ENCODE data around the gene KRTAP10-3. TPM values are rescaled to one million over a fixed set of nuclear protein-coding genes. Genes with fewer than 3 reads are reported as not detected.
"Not testable (repeated sequence)": the region's sequence is repeated elsewhere in the genome, so short reads cannot be mapped to it uniquely, and the experiment has no call there.

Gene KRTAP10-3
- polyA plus RNA-seq, 1 donor (not counting 4 experiments of a cell fraction or from before 2014, with no cell fraction given) = not detected

DNA sequence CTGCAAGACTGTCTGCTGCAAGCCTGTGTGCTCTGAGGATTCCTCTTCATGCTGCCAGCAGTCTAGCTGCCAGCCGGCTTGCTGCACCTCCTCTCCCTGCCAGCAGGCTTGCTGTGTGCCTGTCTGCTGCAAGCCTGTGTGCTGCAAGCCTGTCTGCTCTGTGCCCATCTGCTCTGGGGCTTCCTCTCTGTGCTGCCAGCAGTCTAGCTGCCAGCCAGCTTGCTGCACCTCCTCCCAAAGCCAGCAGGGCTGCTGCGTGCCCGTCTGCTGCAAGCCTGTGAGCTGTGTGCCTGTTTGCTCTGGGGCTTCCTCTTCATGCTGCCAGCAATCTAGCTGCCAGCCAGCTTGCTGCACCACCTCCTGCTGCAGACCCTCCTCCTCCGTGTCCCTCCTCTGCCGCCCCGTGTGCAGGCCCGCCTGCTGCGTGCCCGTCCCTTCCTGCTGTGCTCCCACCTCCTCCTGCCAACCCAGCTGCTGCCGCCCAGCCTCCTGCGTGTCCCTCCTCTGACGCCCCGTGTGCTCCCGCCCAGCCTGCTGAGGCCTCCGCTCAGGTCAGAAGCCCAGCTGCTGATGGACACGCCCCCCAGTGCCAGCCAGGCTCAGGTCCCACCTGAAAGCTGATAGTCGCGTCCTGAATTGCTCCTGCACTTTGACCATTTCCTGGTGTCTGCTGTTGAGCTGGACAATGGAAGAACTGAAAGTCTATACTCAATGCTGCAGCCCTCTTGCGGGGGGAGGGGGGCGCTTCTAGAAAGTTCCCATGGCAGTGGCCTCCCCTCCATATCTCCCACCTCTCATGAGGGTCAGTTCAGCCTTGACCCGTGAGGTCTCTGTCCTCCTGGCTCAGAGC lies 16.1 kb upstream of the KRTAP10-3 start:
- Histone ChIP-seq H3K4me1 (ENCODE audit: control insufficient read depth, extremely low read depth, insufficient read depth, low read length) (no peaks in the 10 kb centered on the region), H3K9ac (ENCODE audit: control insufficient read depth, extremely low read depth, insufficient read depth, low read length) (no peak overlapping the region), H3K79me2 (ENCODE audit: control insufficient read depth, insufficient read depth, low read length) (no peaks in the 10 kb centered on the region), H3K9me3 (ENCODE audit: control insufficient read depth, low read depth, low read length) (no peaks in the 10 kb centered on the region), H3K27me3 (ENCODE audit: control insufficient read depth, extremely low read depth, insufficient read depth, low read length) (no peaks in the 10 kb centered on the region), H3K4me3 (ENCODE audit: control insufficient read depth in 2 of 3, extremely low read depth in 1 of 3, insufficient read depth in 2 of 3, low read depth in 1 of 3, low read length in 3 of 3) (no peak overlapping the region), H3K4me2 (ENCODE audit: control insufficient read depth, extremely low read depth, insufficient read depth, low read depth, low read length) (no peak overlapping the region), H2AFZ (ENCODE audit: control insufficient read depth, low read length) (no peak overlapping the region), H3K9me1 (ENCODE audit: control insufficient read depth, extremely low read depth, insufficient read depth, low read length) (no peaks in the 10 kb centered on the region), H3K27ac (ENCODE audit: control insufficient read depth, insufficient read depth, low read length) (no peak overlapping the region), H3K36me3 (ENCODE audit: control insufficient read depth in 2 of 2, extremely low read depth in 1 of 2, insufficient read depth in 2 of 2, low read length in 2 of 2) (no peaks in the 10 kb centered on the region), H4K20me1 (ENCODE audit: control insufficient read depth, extremely low read depth, insufficient read depth, low read length) (no peaks in the 10 kb centered on the region)
- DNase-seq (ENCODE audit: low read depth, low spot score) (no peak), FAIRE-seq (no peak)
- TF ChIP-seq EZH2 (IDR thresholded peaks at IDR 0.05; ENCODE audit: low read length) = no peak
- TF ChIP-seq, protein P1, sequence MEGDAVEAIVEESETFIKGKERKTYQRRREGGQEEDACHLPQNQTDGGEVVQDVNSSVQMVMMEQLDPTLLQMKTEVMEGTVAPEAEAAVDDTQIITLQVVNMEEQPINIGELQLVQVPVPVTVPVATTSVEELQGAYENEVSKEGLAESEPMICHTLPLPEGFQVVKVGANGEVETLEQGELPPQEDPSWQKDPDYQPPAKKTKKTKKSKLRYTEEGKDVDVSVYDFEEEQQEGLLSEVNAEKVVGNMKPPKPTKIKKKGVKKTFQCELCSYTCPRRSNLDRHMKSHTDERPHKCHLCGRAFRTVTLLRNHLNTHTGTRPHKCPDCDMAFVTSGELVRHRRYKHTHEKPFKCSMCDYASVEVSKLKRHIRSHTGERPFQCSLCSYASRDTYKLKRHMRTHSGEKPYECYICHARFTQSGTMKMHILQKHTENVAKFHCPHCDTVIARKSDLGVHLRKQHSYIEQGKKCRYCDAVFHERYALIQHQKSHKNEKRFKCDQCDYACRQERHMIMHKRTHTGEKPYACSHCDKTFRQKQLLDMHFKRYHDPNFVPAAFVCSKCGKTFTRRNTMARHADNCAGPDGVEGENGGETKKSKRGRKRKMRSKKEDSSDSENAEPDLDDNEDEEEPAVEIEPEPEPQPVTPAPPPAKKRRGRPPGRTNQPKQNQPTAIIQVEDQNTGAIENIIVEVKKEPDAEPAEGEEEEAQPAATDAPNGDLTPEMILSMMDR (optimal IDR thresholded peaks at IDR 0.05 in 1 of 3, IDR thresholded peaks at IDR 0.05 in 1 of 3, conservative IDR thresholded peaks at IDR 0.05 in 1 of 3; ENCODE audit: extremely low read depth in 1 of 3, insufficient read depth in 2 of 3, low read length in 3 of 3) = peak in 2 of 3 experiments; percentile 1 to 54
- dilution Hi-C loops (cut with MboI; ENCODE audit: extremely low pct_ligation_motif_present, low sequenced_read_pairs) = no loop called here

DNA sequence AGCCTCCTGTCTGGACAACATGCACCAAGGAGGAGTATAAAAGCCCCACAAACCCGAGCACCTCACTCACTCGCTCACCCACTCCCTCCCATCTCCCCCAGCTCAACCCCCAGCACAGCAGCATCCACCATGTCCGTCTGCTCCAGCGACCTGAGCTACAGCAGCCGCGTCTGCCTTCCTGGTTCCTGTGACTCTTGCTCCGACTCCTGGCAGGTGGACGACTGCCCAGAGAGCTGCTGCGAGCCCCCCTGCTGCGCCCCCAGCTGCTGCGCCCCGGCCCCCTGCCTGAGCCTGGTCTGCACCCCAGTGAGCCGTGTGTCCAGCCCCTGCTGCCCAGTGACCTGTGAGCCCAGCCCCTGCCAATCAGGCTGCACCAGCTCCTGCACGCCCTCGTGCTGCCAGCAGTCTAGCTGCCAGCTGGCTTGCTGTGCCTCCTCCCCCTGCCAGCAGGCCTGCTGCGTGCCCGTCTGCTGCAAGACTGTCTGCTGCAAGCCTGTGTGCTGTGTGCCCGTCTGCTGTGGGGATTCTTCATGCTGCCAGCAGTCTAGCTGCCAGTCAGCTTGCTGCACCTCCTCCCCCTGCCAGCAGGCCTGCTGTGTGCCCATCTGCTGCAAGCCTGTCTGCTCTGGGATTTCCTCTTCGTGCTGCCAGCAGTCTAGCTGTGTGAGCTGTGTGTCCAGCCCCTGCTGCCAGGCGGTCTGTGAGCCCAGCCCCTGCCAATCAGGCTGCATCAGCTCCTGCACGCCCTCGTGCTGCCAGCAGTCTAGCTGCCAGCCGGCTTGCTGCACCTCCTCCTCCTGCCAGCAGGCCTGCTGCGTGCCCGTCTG lies 15.2 kb upstream of the KRTAP10-3 start, which contains the start of gene KRTAP10-4:
Gene KRTAP10-4 (plus strand): TSS at position 100 of the 827 bp plus-strand sequence. CDS start 30 bp downstream, at position 130.
- H3K36me3 ChIP-seq (ENCODE audit: control insufficient read depth in 2 of 2, extremely low read depth in 1 of 2, insufficient read depth in 2 of 2, low read length in 2 of 2); H3K27ac ChIP-seq (ENCODE audit: control insufficient read depth, insufficient read depth, low read length); DNase-seq (ENCODE audit: low read depth, low spot score); H3K27me3 ChIP-seq (ENCODE audit: control insufficient read depth, extremely low read depth, insufficient read depth, low read length); H4K20me1 ChIP-seq (ENCODE audit: control insufficient read depth, extremely low read depth, insufficient read depth, low read length); FAIRE-seq; dilution Hi-C loops (cut with MboI; ENCODE audit: extremely low pct_ligation_motif_present, low sequenced_read_pairs); H3K4me1 ChIP-seq (ENCODE audit: control insufficient read depth, extremely low read depth, insufficient read depth, low read length); H3K9me3 ChIP-seq (ENCODE audit: control insufficient read depth, low read depth, low read length); H3K9ac ChIP-seq (ENCODE audit: control insufficient read depth, extremely low read depth, insufficient read depth, low read length); H2AFZ ChIP-seq (ENCODE audit: control insufficient read depth, low read length); H3K79me2 ChIP-seq (ENCODE audit: control insufficient read depth, insufficient read depth, low read length); H3K9me1 ChIP-seq (ENCODE audit: control insufficient read depth, extremely low read depth, insufficient read depth, low read length); H3K4me2 ChIP-seq (ENCODE audit: control insufficient read depth, extremely low read depth, insufficient read depth, low read depth, low read length); H3K4me3 ChIP-seq (ENCODE audit: control insufficient read depth in 2 of 3, extremely low read depth in 1 of 3, insufficient read depth in 2 of 3, low read depth in 1 of 3, low read length in 3 of 3): not testable (repeated sequence)

Measured in keratinocyte (primary cell).